ENCODE results near the gene SCUBE1.

Gene SCUBE1

GRCh38 chr22:43233529-43233928 lies 109.6 kb downstream of the SCUBE1 start:
- DNase-seq = no peak

- DNase-seq = no peak
Observed at GRCh38 chr22:43232445-43232844, 110.7 kb downstream of the SCUBE1 start.

- DNase-seq = no peak
Observed at GRCh38 chr22:43231724-43232034, 111.5 kb downstream of the SCUBE1 start.

DNA sequence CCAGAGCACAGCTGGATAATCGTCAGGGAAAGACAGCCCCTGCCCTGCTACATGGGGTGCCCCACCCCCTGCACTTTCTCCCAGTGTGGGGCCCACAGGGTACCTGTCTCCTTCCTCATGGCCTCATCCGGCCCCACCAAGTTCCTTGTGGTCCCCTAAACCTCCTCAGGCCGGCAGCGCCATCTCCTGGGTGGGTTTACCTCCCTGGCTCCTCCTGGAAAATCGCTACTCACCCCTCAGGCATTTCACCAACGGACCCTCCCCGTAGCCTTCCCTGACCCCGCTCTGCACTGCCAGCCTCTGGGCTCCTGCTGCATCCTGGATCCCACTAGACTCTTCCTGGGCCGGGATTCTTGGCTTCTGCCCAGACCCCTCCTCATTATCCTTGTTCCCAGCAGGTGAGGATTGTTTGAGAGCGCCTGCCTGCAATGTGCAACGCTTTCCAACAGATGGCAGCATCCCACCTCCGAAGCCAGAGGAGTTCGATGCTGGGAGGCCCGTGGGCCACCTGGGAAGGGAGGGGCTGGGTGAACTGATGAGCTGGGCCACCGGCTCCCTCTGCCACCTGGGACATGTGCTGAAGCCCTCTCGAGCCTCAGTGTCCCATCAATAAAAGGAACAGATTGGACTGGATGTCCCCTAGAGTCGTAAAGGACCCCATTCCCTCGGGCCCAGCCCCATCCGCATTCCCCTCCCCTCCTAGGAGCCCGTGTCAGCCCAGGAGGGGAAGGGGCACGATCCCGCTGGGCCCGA lies 112.0 kb downstream of the SCUBE1 start:
- peak; percentile 47 for DNase-seq

GRCh38 chr22:43230571-43230970 lies 112.6 kb downstream of the SCUBE1 start:
- DNase-seq = no peak

DNA sequence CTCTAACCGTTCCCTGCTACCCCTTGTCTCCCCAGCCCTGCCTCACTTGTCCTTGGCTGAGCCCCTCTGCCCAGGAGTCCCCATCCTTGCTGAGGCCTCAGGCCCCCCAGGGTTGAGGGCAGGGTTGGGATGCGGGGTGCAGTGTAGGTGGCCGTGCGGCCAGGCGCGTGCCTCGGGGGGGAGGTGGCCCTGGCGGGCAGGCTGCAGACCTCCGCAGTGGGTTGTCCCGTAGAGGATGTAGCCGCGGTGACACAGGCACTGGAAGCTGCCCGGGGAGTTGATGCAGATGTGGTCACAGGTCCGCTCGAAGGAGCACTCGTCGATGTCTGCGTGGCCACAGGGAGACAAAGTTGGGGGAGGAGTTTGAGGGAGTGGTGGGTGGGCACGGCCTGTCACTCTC lies 114.3 kb downstream of the SCUBE1 start:
- DNase-seq = no peak

DNA sequence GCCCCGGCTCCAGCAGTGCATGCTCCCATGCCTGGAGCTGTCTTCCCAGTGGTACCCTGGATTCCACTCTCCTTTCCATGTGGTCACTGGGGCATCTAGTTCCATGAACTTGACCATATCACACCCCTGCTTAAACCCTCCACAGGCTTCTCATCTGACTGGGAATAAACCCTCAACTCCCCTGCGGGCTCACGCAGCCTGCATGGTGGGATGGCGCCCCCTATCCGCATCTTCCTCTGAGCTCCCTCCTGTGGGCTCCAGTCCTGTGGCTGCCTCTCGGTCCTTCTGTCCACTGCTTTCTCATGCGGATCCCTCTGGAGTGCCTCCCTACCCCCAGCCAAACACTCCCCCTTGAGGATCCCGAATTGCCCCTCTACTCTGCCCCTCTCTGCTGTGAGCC lies 114.8 kb downstream of the SCUBE1 start:
- no peak for DNase-seq

DNA sequence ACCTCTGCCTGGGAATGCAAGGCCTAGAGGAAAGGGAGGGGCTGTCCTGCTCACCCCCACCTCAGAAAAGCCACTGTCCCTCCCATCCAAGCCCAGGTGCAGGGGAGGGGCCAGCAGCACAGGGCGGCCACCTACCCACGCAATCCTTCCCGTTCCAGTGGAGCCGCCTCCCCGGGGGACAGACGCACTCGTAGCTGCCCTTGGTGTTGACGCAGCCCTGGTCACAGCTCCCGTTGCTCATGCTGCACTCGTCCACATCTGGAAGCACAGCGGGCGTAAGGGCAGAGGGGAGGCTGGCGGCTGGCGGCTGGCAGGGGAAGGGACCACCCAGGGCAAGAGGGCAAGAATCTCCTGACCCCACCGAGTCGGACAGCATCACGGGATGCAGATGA lies 115.9 kb downstream of the SCUBE1 start:
- no peak for DNase-seq

DNA sequence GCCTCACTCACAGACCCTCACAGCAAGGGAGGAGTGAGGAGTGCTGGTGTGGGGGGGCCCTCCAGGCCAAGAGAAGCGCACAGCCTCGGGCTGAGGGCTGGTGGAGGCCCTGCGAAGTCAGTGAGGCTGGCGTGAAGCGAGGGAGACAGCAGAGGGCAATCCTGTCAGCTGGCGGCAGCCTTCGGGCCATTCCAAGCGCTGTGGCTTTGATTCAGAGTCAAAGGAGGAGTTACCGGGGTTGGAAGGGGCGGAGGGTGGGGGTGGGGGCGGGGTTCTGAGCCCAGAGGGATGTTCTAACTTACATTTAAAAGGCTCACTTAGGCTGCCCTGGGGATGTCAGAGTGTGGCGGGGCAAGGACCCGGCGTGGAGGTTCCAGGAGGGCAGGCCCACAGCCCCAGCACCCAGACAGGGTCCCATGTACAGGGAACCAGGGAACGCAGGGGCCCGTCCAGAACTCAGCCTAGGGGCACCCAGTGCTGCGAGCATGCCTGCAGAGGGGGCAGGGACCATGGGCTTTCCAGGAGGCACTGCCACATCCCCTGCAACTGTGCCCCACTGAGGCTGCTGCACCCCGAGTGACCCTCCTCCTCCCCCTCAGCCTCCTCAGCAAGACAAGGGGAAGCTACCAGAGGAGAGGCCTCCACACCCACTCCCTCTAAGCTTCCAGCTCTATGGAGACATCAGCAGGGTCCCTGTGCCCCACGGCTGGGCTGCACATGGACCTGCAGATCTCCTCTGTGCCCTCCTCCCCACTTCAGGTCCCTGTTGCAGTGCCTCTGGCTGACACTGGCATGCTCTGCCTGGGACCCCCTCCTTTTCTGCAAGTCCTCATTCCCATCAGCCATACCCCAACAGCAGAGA lies 116.6 kb downstream of the SCUBE1 start:
- DNase-seq = no peak

DNA sequence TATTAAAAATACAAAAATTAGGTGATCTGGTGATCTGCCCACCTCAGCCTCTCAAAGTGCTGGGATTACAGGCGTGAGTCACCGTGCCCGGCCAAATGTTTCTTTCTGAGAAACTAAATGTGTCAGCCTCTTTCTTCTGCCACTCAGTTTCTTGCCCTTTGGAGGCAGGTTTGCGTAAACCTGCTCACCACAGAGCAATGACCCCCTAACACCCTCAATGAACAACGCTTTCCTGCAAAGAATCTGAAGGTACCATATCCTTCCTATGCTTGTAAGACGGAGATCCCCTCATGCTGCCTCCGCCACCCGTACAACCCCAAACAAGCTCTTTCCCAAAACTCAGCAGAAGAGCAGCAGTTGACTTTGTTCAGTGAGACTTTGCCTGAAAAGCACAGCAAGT lies 117.6 kb downstream of the SCUBE1 start:
- DNase-seq = no peak

DNA sequence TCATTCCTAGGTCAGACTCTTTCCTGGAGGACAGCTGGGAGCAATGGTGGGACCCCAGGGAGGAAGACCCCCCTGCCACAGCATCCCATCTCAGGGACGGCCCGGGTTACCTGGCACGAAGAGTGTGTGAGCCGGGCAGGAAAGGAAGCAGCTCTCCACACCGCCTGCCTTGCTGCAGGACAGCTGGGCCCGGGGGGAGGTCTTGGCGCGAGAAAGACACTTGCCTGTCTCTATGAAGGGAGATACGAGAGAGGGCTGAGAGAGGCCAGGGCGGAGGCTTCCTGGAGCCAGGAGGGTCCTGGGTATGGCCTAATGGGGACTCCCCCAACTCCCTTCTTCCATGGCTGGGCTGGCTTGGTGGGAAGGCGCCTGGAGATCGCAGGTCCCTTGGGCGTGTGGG lies 120.2 kb downstream of the SCUBE1 start:
- DNase-seq = no peak

- DNase-seq = no peak
Observed at GRCh38 chr22:43222262-43222661, 120.9 kb downstream of the SCUBE1 start.

- DNase-seq = no peak
Observed at GRCh38 chr22:43220625-43221380, 122.4 kb downstream of the SCUBE1 start.

DNA sequence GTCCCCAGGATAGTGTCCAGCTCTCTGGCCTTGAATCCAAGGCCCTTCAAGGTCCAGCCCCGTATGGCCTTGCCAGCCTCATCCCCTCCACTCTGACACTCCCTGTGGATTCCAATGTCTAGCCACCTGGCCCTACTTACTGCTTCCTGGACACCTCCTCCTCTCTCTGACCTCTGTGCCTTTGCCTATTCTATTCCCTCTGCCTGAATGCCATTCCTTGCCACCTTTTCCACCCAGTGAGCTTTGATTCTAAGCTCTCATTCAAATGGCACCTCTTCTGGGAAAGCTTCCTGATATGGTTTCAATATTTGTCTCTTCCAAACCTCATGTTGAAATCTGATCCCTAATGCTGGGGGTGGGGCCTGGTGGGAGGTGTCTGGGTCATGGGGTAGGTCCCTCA lies 124.4 kb downstream of the SCUBE1 start:
- no peak for DNase-seq

DNA sequence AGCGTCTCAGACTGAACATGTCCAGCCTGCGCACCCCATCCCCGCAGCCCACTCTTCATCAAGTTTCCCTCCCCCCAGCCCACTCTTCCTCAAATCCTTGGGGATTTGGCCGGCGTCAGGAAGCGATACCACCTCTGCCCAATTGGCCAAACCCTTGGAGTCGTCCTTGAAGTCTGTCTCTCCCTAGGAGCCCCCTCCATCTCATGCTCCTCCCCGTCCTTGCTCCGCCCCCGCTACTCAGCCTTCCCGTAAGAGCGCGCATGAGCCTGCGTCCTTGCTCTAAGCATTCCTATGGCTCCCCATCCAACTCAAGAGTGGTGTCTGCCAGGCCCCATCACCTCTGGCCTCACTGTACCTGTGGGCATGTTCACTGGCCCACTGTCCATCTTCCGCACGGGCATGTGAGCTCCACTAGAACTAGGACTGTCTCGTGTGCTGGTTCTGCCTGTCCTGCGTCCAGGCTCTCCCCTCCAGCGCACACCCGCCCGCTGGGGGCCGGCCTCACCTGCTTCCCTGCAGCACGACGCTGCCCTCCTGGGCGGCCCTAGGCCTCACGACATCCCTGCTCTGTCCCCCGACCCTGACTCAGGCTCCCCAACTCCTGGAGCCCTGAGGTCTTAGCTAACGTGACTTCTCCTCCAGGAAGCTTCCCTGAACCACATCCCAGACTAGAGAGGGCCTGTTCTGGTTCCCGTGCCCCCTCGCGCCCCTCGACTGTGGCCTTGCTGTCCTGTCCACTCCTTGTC lies 125.7 kb downstream of the SCUBE1 start:
- no peak for DNase-seq

DNA sequence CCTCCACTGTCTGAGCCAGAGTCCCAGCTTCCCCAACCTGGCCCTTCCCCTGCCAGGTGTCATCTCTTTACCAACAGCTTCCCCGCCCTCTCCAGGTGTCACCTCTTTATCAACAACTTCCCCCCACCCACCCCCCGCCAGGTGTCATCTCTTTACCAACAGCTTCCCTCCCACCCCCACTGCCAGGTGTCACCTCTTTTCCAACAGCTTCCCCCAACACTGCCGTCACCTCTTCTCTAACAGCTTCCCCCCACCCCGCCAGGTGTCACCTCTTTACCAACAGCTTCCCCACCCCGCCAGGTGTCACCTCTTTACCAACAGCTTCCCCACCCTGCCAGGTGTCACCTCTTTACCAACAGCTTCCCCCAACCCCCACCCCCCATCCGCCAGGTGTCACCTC lies 126.4 kb downstream of the SCUBE1 start:
- no peak for DNase-seq

DNA sequence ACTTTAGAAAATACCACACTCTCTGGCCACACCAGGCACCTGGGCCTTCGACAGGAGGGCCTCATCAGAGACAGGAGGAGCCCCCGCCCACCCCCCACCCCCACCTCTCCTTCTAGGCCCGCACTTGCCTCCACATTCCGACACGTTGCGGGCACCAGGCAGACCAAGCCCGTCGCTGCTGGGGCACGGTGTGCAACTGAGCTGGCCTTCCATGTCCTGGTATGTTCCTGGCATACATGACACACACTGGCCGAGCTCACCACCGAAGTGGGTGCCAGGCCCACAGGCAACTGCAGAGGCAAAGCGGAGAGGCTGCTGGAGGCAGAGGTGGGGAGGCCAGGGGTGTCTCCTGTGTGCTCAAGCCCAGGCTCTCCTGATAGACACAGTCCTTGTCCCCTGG lies 129.2 kb downstream of the SCUBE1 start:
- no peak for DNase-seq

DNA sequence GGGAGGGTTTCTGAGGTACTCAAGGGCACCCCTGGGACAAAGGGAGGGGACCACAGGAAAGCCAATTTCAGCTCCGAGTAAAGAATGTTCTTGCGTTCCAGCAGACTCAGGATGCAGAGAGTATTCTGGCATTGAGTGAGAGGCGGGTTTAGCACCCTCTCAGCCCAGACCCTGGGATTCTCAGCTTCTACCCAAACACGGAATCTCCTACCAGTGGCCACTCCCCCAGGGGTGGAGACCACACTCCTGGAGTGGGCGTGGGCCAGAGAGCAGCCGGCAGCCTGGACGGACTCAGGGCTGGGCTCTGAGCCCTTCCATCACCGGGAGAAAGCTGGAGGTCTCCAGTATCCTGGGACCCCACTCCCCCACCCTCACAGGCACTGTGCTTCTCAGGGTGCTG lies 130.1 kb downstream of the SCUBE1 start:
- no peak for DNase-seq

- no peak for DNase-seq
Observed at GRCh38 chr22:43212434-43212952, 130.7 kb downstream of the SCUBE1 start.

DNA sequence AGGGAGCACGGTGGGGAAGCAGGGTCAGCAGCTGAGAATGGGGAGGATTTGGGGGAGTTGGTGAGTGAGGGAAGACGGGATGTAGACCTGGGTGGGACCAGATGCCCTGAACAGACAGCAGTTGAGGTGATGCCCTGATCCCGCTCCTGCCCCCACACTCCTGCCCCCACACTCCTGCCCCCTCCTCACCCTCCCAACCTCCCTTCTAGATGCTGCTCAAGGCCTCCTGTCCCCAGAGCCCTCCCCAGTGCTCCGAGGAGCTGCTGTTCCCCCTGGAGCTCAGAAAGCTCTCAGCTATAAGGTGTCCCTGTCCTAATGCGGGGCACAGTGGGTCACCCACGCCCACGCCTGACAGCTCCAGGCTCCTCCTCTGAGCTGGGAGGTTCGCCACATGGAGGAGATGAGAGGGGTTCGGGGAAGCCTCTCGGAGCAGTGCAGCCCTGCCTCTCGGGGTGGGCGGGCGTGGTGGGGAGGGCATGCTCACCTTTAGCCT lies 131.2 kb downstream of the SCUBE1 start:
- DNase-seq = no peak

GRCh38 chr22:43210631-43211515 lies 132.3 kb downstream of the SCUBE1 start:
- no peak for DNase-seq

GRCh38 chr22:43209971-43210370 lies 133.2 kb downstream of the SCUBE1 start:
- no peak for DNase-seq
